H54 (cell line): ENCODE data around the gene WNT16.

ENCODE experiments used
- DNase-seq: peaks from one replicate; pipeline ENCODE4 v3.0.0; 2011; ENCODE audit warnings: low spot score, mixed read lengths; ENCODE audit not compliant: insufficient read length
- FAIRE-seq: peaks from 3 replicates; lab custom pipeline; 2011; peaks lifted over from hg19 to GRCh38; lab: Jason Lieb, UNC
- POLR2A ChIP-seq: IDR thresholded peaks from 2 replicates; pipeline ENCODE4 v1.6.1; 2011; ENCODE audit warnings: low read depth, mild to moderate bottlenecking, low read length

Gene WNT16

GRCh38 chr7:121382473-121382872 is 53.7 kb downstream of the WNT16 start:
- no peak for FAIRE-seq
- no peak for TF ChIP-seq POLR2A
- no peak for DNase-seq

DNA sequence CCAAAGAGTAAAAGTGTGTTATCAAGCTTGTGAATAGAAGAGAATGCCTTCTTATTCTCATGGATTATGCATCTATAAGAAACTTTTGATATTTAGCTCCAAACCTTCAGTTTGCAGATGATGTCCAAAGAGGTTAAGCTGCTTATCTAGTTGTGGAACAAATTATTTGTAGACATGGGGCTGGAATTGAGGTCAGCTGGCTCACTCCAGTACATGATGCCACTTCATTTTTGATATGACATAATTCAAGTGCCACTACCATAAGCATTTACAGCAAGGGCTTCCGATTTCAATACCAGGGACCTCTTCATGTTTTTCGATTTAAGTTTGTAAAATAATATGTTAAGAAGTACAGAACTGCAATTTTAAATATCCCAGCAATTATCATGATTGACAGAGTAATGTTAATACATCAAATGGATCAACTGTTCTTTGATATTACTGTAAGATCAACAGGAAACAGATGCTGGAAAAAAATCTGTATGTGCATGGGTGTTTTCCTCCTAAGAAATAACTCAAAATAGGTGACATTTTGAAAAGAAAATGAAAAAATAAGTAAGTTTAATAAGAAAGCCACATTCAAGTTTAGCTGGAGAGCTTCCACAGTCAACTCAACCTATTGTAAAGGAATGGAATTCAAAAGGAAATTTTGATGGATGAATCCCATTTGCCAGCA is 54.6 kb downstream of the WNT16 start:
- DNase-seq: no peak
- peak; percentile 20 for FAIRE-seq
- TF ChIP-seq POLR2A: no peak

- no peak for TF ChIP-seq POLR2A
- FAIRE-seq (no peak), DNase-seq (no peak)
Observed at GRCh38 chr7:121384265-121384664, 55.5 kb downstream of the WNT16 start.

DNA sequence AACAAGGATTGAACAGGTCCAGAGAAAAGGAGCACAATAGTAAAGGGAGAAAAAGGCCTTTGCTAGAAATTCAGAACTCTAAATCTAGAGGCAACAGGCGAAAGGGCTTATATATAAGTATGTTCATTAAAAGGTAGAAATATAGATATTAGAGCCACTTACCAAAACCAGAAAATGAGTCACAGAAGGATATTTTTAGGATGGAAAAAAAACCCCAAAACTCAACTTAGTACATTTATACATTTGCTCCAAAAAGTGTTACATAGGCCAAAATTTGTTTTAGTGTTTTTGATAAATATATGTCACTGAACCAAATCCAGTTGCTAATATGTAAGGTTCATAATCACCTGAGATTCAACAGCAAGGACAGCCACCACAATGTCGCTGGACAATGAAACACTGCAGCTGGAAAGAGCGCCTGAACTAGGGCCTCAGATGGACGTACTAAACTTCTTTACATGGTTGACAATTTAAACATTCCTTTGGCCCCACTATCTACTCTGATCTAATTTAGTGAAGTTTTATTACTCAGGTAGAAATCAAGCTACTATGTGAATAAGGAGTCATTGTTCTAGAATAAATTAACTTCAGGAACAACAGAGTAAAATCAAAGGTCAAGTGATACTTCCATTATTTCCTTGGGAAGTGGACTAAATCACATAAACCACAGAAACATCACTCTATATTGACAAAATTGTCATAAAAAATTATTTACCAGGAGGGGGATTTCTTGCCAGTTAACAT is 56.4 kb downstream of the WNT16 start:
- no peak for TF ChIP-seq POLR2A
- DNase-seq (no peak), FAIRE-seq (no peak)

- TF ChIP-seq POLR2A: no peak
- no peak for DNase-seq
- no peak for FAIRE-seq
Observed at GRCh38 chr7:121385800-121386179, 57.0 kb downstream of the WNT16 start.

GRCh38 chr7:121388950-121389349 is 60.1 kb downstream of the WNT16 start:
- FAIRE-seq (no peak), DNase-seq (no peak)
- TF ChIP-seq POLR2A: no peak

GRCh38 chr7:121390109-121390508 is 61.3 kb downstream of the WNT16 start:
- FAIRE-seq (no peak), DNase-seq (no peak)
- no peak for TF ChIP-seq POLR2A

GRCh38 chr7:121390617-121391016 is 61.8 kb downstream of the WNT16 start:
- FAIRE-seq: no peak
- TF ChIP-seq POLR2A: no peak
- no peak for DNase-seq
